Measurements from ENCODE around the gene PRDX5. TPM values are rescaled to one million over a fixed set of nuclear protein-coding genes. Genes with fewer than 3 reads are reported as not detected.
"Not testable (repeated sequence)": the region's sequence is repeated elsewhere in the genome, so short reads cannot be mapped to it uniquely, and the experiment has no call there.

Gene PRDX5
- total RNA-seq, 5 donors from 2014 or later (not counting 1 experiment from before 2014, with no cell fraction given): 35.8 to 86.7 (median 71.7) TPM

DNA sequence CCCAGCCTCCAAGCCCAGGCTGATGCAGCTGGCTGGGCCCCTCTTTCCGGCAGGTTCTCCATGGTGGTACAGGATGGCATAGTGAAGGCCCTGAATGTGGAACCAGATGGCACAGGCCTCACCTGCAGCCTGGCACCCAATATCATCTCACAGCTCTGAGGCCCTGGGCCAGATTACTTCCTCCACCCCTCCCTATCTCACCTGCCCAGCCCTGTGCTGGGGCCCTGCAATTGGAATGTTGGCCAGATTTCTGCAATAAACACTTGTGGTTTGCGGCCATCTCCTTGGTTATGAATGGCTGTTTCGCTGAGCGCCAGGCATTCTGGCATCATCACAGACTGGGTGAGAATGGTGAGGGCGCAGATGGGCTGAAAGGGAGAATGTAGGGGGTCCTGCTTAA lies 3.6 kb downstream of the PRDX5 start:
- peaks cover 15% of the 10 kb centered on the region for H3K36me3 Mint-ChIP-seq
- DNase-seq (no peak), ATAC-seq (replicated peaks in 1 of 4) (no peak)
- POLR2A ChIA-PET: no interaction called here
- Histone ChIP-seq H3K27me3 (replicated peaks in 1 of 2; ENCODE audit: control insufficient read depth in 2 of 2, extremely low read depth in 1 of 2, insufficient read depth in 2 of 2, low read length in 1 of 2) (no peaks in the 10 kb centered on the region), H3K27ac (ENCODE audit: low read length) (no peak overlapping the region), H3K4me1 (ENCODE audit: control insufficient read depth in 1 of 2, extremely low read depth in 1 of 2, insufficient read depth in 2 of 2, low read length in 2 of 2) (peaks cover 2 to 29% of the 10 kb centered on the region in 2 experiments), H3K4me3 (ENCODE audit: control insufficient read depth in 1 of 2, extremely low read depth in 1 of 2, low read length in 1 of 2) (no peak overlapping the region), H3K36me3 (ENCODE audit: control insufficient read depth in 2 of 2, extremely low read depth in 1 of 2, insufficient read depth in 1 of 2, low read length in 1 of 2) (peaks cover 6 to 22% of the 10 kb centered on the region in 2 donors), H3K9me3 (no peaks in the 10 kb centered on the region)
- 100% methylated on average over 1 of the region's 5 CpGs for WGBS (ENCODE audit: insufficient coverage)
- no peaks in the 10 kb centered on the region for H3K27me3 Mint-ChIP-seq
- no peak overlapping the region for H3K27ac Mint-ChIP-seq
- peaks cover 19 to 45% (median 30%) of the 10 kb centered on the region in 3 donors for H3K4me1 Mint-ChIP-seq
- CTCF ChIA-PET: no interaction called here
- no peaks in the 10 kb centered on the region for H3K9me3 Mint-ChIP-seq
- H3K4me3 Mint-ChIP-seq: no peak overlapping the region

DNA sequence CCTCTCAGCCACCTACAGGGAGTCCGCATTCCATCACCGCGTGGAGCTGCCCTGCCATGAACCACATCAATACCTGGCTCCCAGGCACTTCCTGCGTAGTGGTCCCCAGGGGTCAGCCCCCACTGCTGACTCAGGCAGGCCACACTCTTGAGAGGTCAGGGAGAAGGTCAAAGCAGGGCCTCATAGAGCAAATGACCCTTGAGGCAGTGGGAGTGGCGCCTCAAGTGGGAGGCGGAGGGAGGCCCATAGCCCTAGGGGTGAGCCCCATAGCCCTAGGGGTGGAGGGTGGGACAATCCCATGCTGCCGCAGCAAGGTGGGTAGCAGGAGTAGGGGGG lies 5.0 kb downstream of the PRDX5 start:
- Mint-ChIP-seq H3K4me1 (peaks cover 13 to 32% (median 19%) of the 10 kb centered on the region in 3 donors), H3K4me3 (no peak overlapping the region), H3K27ac (no peak overlapping the region), H3K36me3 (peaks cover 15% of the 10 kb centered on the region), H3K27me3 (no peaks in the 10 kb centered on the region), H3K9me3 (no peaks in the 10 kb centered on the region)
- WGBS (ENCODE audit: insufficient coverage): 90% methylated on average over 6 of the region's 7 CpGs
- ChIA-PET CTCF (no interaction called here), POLR2A (no interaction called here)
- no peak overlapping the region for H3K4me3 ChIP-seq (ENCODE audit: control insufficient read depth in 1 of 2, extremely low read depth in 1 of 2, low read length in 1 of 2)
- H3K27ac ChIP-seq (ENCODE audit: low read length): no peak overlapping the region
- DNase-seq (no peak), ATAC-seq (replicated peaks in 1 of 4) (no peak)
- peaks cover 2 to 17% of the 10 kb centered on the region in 2 experiments for H3K4me1 ChIP-seq (ENCODE audit: control insufficient read depth in 1 of 2, extremely low read depth in 1 of 2, insufficient read depth in 2 of 2, low read length in 2 of 2)
- H3K27me3 ChIP-seq (replicated peaks in 1 of 2; ENCODE audit: control insufficient read depth in 2 of 2, extremely low read depth in 1 of 2, insufficient read depth in 2 of 2, low read length in 1 of 2): no peaks in the 10 kb centered on the region
- no peaks in the 10 kb centered on the region for H3K9me3 ChIP-seq
- H3K36me3 ChIP-seq (ENCODE audit: control insufficient read depth in 2 of 2, extremely low read depth in 1 of 2, insufficient read depth in 1 of 2, low read length in 1 of 2): peaks cover 6 to 22% of the 10 kb centered on the region in 2 donors

DNA sequence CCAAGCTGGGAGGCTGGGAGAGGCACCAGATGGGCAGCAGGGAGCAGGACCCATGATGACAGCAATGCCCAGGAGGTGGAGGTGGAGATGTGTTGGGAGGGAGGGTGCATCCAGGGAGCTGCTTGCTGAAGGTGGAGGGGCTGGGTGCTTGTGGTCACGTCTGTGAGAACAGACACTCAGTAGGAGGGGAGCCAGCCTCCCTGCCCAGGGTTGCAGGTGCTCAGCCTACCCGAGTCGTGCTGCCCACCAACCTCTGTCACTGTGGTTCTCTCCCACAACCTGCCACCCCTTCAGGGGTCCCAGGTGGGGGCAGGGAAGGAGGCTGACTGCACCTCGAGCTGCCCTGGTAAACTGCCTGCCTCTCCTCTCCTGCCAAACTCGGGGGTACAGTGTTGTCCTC lies 5.5 kb downstream of the PRDX5 start:
- H3K36me3 ChIP-seq (ENCODE audit: control insufficient read depth in 2 of 2, extremely low read depth in 1 of 2, insufficient read depth in 1 of 2, low read length in 1 of 2): peaks cover 6 to 22% of the 10 kb centered on the region in 2 donors
- Mint-ChIP-seq H3K4me1 (peaks cover 9 to 27% (median 17%) of the 10 kb centered on the region in 3 donors), H3K27ac (no peak overlapping the region), H3K27me3 (no peaks in the 10 kb centered on the region), H3K9me3 (no peaks in the 10 kb centered on the region), H3K4me3 (no peak overlapping the region), H3K36me3 (peaks cover 15% of the 10 kb centered on the region)
- ATAC-seq (replicated peaks in 1 of 4): no peak
- no peaks in the 10 kb centered on the region for H3K27me3 ChIP-seq (replicated peaks in 1 of 2; ENCODE audit: control insufficient read depth in 2 of 2, extremely low read depth in 1 of 2, insufficient read depth in 2 of 2, low read length in 1 of 2)
- DNase-seq: no peak
- H3K4me3 ChIP-seq (ENCODE audit: control insufficient read depth in 1 of 2, extremely low read depth in 1 of 2, low read length in 1 of 2): no peak overlapping the region
- no peak overlapping the region for H3K27ac ChIP-seq (ENCODE audit: low read length)
- no peaks in the 10 kb centered on the region for H3K9me3 ChIP-seq
- ChIA-PET CTCF (interaction anchor here in 1 of 2 donors (1.1 kb wide), 1 partner anchor 54 kb away, joined by 3 read pairs; no protein-coding TSS in a partner anchor), POLR2A (no interaction called here)
- 20% methylated on average over 2 of the region's 5 CpGs for WGBS (ENCODE audit: insufficient coverage)
- peaks cover 2 to 13% of the 10 kb centered on the region in 2 experiments for H3K4me1 ChIP-seq (ENCODE audit: control insufficient read depth in 1 of 2, extremely low read depth in 1 of 2, insufficient read depth in 2 of 2, low read length in 2 of 2)

DNA sequence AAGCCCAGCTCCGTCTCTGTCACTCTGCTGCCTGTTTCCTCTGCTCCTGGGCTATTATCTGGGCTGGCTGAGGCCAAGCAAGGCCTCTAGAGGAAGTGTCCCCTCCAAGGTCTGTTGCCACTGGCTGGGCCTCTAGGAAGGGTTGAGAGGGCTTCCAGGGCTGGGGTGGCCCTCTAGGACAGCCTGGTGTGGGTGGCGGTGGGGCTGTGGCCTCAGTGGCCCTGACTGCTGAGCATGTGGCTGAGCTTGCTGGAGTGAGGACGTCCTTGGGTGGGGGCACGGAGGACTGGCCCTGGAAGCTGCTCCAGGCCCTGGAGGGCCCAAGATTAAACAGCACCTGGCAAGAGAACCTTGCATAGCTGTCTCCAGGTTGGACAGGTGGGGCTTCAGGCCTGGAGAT lies 6.1 kb downstream of the PRDX5 start:
- H3K27me3 Mint-ChIP-seq; H3K27ac ChIP-seq (ENCODE audit: low read length); H3K27me3 ChIP-seq (replicated peaks in 1 of 2; ENCODE audit: control insufficient read depth in 2 of 2, extremely low read depth in 1 of 2, insufficient read depth in 2 of 2, low read length in 1 of 2); H3K4me1 ChIP-seq (ENCODE audit: control insufficient read depth in 1 of 2, extremely low read depth in 1 of 2, insufficient read depth in 2 of 2, low read length in 2 of 2); H3K9me3 Mint-ChIP-seq; ATAC-seq (replicated peaks in 1 of 4); H3K4me3 Mint-ChIP-seq; POLR2A ChIA-PET; H3K9me3 ChIP-seq; H3K4me3 ChIP-seq (ENCODE audit: control insufficient read depth in 1 of 2, extremely low read depth in 1 of 2, low read length in 1 of 2); H3K27ac Mint-ChIP-seq; DNase-seq: not testable (repeated sequence)
- Mint-ChIP-seq H3K36me3 (peaks cover 15% of the 10 kb centered on the region), H3K4me1 (peaks cover 6 to 21% (median 15%) of the 10 kb centered on the region in 3 donors)
- 93% methylated on average over 4 of the region's 4 CpGs for WGBS (ENCODE audit: insufficient coverage)
- H3K36me3 ChIP-seq (ENCODE audit: control insufficient read depth in 2 of 2, extremely low read depth in 1 of 2, insufficient read depth in 1 of 2, low read length in 1 of 2): peaks cover 6 to 22% of the 10 kb centered on the region in 2 donors
- CTCF ChIA-PET: interaction anchor here in 1 of 2 donors (1.1 kb wide), 1 partner anchor 55 kb away, joined by 3 read pairs; no protein-coding TSS in a partner anchor

DNA sequence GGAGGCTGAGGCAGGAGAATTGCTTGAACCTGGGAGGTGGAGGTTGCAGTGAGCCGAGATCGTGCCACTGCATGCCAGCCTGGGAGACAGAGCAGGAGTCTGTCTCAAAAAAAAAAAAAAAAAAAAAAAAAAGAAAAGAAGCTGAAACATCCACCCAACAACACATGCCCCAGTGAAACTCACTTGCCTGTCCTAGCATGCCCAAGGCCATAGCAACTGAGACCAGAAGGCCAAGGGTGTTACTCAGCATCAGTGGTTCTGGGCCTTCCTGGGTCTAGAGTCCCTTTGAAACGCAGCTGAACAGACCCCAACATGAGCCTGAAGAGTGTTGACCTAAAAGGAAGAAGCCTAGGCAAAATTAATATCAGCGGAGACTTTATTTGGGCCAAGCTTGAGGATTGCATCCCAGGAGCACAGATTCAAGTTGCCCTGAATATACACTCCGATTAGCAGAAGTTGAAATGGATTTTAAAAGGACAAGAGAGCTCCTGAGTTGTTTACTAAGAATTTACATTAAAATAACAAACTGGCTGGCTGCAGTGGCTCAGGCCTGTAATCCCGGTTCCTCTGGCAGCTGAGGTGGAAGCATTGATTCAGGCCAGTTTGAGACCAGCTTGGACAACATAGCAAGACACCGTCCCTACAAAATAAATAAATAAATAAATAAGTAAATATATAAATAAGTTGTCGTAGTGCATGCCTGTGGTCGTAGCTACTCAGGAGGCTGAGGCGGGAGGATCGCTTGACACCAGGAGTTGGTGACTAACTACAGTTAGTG lies 7.0 kb downstream of the PRDX5 start:
- H3K27ac Mint-ChIP-seq: no peak overlapping the region

DNA sequence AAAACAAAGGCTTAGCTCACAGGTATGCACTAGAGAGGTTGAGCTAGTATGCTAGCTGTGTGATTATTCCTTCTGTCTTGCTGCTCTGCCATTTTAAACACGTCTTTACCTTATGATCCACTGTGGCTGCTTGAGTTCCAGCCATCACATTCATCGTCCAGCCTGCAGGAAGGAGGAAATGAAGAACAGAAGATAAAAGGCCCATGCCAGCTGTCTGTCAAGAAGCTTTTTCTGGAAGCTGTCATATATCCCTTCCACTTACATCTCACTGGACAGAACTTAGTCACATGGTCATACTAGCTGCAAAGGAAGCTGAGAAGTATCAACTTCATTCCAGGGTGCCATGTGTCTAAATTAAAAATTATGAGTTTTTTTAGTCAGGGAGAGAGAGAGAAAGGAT lies 9.5 kb downstream of the PRDX5 start:
- Mint-ChIP-seq H3K27ac (no peak overlapping the region), H3K4me1 (peaks cover 6 to 10% (median 8%) of the 10 kb centered on the region in 3 donors), H3K4me3 (no peak overlapping the region), H3K27me3 (no peaks in the 10 kb centered on the region), H3K9me3 (no peaks in the 10 kb centered on the region), H3K36me3 (no peaks in the 10 kb centered on the region)
- peaks cover 6% of the 10 kb centered on the region in 2 donors for H3K36me3 ChIP-seq (ENCODE audit: control insufficient read depth in 2 of 2, extremely low read depth in 1 of 2, insufficient read depth in 1 of 2, low read length in 1 of 2)
- no peak overlapping the region for H3K4me3 ChIP-seq (ENCODE audit: control insufficient read depth in 1 of 2, extremely low read depth in 1 of 2, low read length in 1 of 2)
- DNase-seq (no peak), ATAC-seq (replicated peaks in 1 of 4) (no peak)
- H3K27ac ChIP-seq (ENCODE audit: low read length): no peak overlapping the region
- POLR2A ChIA-PET: no interaction called here
- no CpG with 5 or more reads among the region's 2 CpGs for WGBS (ENCODE audit: insufficient coverage)
- H3K27me3 ChIP-seq (replicated peaks in 1 of 2; ENCODE audit: control insufficient read depth in 2 of 2, extremely low read depth in 1 of 2, insufficient read depth in 2 of 2, low read length in 1 of 2): no peaks in the 10 kb centered on the region
- peaks cover 0 to 16% of the 10 kb centered on the region in 2 experiments for H3K4me1 ChIP-seq (ENCODE audit: control insufficient read depth in 1 of 2, extremely low read depth in 1 of 2, insufficient read depth in 2 of 2, low read length in 2 of 2)
- CTCF ChIA-PET: no interaction called here
- H3K9me3 ChIP-seq: no peaks in the 10 kb centered on the region

More for the DNA sequence above, 7.0 kb downstream of the PRDX5 start:
- no peaks in the 10 kb centered on the region for H3K27me3 Mint-ChIP-seq
- Histone ChIP-seq H3K36me3 (ENCODE audit: control insufficient read depth in 2 of 2, extremely low read depth in 1 of 2, insufficient read depth in 1 of 2, low read length in 1 of 2) (peaks cover 6 to 22% of the 10 kb centered on the region in 2 donors), H3K4me1 (ENCODE audit: control insufficient read depth in 1 of 2, extremely low read depth in 1 of 2, insufficient read depth in 2 of 2, low read length in 2 of 2) (no peaks in the 10 kb centered on the region), H3K27me3 (replicated peaks in 1 of 2; ENCODE audit: control insufficient read depth in 2 of 2, extremely low read depth in 1 of 2, insufficient read depth in 2 of 2, low read length in 1 of 2) (no peaks in the 10 kb centered on the region), H3K4me3 (ENCODE audit: control insufficient read depth in 1 of 2, extremely low read depth in 1 of 2, low read length in 1 of 2) (no peak overlapping the region), H3K27ac (ENCODE audit: low read length) (no peak overlapping the region), H3K9me3 (no peaks in the 10 kb centered on the region)
- DNase-seq (no peak), ATAC-seq (replicated peaks in 1 of 4) (no peak)
- ChIA-PET CTCF (no interaction called here), POLR2A (interaction anchor here in 1 of 2 donors (0.7 kb wide), 1 partner anchor 101 kb away, joined by 6 read pairs; no protein-coding TSS in a partner anchor)
- 100% methylated on average over 1 of the region's 11 CpGs for WGBS (ENCODE audit: insufficient coverage)
- H3K9me3 Mint-ChIP-seq: no peaks in the 10 kb centered on the region
- H3K4me3 Mint-ChIP-seq: no peak overlapping the region
- H3K36me3 Mint-ChIP-seq: peaks cover 15% of the 10 kb centered on the region
- H3K4me1 Mint-ChIP-seq: peaks cover 3 to 12% (median 6%) of the 10 kb centered on the region in 3 donors
